HG03439 (cell line): ENCODE data around the gene AP5S1.
"Not testable (repeated sequence)": the region's sequence is repeated elsewhere in the genome, so short reads cannot be mapped to it uniquely, and the experiment has no call there.

Experiments used
- ATAC-seq: cut with Tn5 transposase; IDR thresholded peaks from one replicate; pipeline ENCODE4 v1.9.1; 2021; ENCODE audit warnings: mild to moderate bottlenecking, moderate library complexity; ENCODE audit not compliant: unreplicated experiment

Gene AP5S1

DNA sequence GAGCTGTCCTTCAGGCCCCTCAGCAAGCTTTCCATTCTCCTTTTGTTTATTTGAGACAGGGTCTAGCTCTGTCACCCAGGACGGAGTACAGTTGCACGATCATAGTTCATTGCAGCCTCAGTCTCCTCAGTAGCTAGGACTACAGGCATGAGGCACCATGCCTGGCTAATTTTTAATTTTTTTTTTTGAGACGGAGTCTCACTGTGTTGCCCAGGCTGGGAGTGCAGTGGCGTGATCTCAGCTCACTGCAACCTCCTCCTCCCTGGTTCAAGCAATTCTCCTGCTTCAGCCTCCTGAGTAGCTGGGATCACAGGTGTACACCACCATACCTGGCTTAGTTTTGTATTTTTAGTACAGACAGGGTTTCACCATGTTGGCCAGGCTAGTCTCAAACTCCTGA is 31.1 kb upstream of the AP5S1 start:
- not testable (repeated sequence) for ATAC-seq

DNA sequence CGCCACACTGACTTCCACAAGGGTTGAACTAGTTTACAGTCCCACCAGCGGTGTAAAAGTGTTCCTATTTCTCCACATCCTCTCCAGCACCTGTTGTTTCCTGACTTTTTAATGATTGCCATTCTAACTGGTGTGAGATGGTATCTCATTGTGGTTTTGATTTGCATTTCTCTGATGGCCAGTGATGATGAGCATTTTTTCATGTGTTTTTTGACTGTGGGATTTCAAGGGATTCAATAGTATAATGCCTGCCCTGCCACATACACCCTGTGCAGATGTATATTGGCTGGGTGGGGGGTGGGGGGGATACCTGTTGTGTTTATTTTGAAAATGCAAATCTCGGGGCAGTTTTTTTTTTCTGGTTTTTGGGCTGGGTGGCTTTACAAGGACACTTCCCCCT is 26.2 kb upstream of the AP5S1 start:
- not testable (repeated sequence) for ATAC-seq

DNA sequence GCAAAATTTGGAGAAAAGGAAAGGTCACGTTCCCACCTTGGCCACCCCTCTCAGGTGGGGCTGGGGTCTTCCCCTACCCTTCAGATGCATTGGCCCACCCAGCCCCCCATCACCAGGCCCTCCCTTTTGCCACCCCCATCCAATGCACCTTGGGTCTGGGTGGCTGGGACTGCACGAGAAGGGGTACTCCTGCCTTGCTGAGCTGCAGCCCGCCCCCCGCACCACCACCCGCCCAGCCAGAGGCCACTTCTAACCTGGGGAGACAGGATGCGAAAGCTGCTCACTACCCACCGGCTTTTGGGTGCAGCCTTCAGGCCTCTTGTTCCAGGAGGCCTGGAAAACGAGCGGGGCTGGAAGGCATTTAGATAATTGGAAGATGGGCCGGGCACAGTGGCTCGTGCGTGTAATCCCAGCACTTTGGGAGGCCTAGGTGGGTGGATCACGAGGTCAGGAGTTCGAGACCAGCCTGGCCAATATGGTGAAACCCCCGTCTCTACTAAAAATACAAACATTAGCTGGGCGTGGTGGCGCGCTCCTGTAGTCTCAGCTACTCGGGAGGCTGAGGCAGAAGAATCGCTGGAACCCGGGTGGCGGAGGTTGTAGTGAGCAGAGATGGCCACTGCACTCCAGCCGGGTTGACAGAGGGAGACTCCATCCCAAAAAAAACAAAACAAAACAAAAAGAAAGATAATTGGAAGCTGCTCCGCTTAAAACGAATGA is 25.5 kb upstream of the AP5S1 start:
- no peak for ATAC-seq

DNA sequence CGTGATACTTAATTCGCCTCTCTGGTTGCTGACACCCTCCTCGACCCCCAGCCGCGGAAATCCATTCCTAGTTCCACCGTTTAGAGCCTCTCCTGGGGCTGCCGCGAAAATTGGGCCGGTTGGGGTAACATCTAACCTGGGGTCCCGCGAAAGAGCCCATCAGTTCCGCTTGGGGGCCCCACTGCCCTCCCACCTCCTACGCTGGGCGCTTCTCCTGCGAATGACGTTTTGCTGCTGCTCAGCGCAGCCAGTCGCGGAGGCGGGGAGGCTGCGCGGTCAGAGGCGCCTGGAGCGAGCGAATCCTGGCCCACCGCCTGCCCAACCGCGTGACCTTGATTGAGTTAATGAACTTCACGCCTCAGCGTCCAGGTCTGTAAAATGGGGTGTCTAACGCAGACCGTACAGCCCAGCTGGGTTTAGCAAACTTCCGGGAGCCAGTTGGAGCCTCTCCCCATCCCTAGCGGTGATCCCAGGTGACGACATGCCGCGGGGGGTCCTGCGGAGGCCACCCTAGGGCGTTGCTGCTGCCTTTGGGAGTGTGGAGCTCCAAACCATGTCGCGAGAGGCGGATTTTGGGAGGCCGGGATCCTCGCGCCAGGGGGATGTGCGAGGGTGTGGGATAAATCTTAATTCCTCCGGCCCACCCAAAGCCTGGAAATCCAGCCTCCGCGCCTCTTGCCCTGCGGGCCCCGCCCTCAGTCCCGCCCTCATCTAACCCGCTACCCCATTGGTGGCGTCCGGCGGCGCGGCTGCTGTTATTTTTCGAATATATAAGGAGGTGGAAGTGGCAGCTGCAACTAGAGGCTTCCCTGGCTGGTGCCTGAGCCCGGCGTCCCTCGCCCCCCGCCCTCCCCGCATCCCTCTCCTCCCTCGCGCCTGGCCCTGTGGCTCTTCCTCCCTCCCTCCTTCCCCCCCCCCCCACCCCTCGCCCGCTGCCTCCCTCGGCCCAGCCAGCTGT is 24.6 kb upstream of the AP5S1 start, which contains the start of gene CDC25B:
CDC25B (plus strand) TSS at position 800 of the 958 bp plus-strand sequence. CDS start 222 bp downstream, outside the sequence.
- ATAC-seq, result peak; percentile 66

DNA sequence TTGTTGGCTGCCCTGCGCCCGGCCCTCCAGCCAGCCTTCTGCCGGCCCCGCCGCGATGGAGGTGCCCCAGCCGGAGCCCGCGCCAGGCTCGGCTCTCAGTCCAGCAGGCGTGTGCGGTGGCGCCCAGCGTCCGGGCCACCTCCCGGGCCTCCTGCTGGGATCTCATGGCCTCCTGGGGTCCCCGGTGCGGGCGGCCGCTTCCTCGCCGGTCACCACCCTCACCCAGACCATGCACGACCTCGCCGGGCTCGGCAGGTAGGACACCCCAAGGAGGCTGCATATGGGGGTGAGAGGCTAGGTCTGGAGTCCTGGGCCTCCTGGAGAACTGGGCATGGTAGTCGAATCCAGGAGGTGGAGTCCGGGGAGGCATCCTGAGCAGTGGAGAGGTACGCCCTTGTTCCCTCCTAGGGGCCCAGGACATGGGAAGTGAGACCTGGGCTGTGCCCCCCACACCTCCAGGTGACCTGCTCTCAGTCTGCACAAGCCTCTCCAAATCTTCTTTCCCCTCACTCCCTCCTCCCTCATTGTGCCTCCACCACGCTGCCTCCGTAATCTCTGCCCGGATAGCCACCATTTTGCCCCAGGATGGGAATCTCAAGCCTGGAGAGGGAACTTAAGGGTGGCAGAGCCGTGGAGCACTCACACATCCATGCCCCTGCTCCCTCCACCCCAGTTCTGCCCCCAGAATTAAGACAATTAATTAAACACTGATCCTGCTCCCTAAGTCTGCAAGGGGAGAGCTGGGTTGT is 23.7 kb upstream of the AP5S1 start:
- ATAC-seq, result no peak

DNA sequence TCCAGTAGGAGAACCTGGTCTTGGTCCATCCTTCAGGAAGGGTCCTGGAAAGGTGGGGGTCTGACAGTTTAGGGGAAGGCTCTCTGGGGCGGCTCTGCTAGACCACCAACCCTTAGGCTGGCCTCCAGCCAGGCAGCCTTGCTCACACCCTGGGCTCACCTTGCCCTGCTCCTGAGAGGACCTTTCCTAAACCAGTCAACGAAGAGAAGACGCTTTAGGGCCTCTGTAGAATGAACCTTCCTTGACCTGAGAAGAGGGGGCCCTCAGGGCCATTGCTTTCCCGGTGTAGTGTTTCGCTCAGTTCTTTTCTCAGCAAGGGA is 23.2 kb upstream of the AP5S1 start:
- ATAC-seq, result no peak

DNA sequence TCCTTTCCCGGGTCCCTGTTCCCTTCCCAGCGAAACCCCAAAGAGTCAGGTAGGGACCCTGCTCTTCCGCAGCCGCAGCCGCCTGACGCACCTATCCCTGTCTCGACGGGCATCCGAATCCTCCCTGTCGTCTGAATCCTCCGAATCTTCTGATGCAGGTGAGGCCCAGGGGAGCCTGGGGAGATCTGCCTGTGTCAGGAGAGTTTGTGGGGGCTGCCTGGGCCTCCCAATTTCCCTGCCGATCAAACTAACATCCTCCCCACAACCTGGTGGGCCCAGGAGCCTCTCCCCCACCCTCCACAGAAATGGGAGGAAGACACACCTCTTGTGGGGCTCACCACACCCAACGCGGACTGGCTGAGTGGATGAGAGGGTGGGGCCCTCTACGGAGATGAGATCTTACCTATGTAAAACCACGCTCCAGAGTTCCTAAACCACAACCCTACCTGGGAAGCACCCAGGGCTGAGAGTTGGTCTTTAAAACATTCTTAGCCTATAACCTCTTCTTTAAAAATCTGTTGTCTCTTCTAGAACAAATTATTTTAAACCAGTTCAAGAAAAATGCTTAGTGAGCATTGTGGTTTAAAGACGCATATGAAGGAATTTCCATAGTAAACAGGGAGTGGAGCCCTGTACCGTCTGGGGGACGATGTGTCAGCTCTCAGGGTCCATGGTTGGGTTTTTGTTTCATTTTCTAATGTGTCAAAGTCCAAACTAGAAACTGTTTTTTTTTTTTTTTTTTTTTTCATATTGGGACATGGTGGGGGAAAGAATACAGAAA is 22.6 kb upstream of the AP5S1 start:
- no peak for ATAC-seq

DNA sequence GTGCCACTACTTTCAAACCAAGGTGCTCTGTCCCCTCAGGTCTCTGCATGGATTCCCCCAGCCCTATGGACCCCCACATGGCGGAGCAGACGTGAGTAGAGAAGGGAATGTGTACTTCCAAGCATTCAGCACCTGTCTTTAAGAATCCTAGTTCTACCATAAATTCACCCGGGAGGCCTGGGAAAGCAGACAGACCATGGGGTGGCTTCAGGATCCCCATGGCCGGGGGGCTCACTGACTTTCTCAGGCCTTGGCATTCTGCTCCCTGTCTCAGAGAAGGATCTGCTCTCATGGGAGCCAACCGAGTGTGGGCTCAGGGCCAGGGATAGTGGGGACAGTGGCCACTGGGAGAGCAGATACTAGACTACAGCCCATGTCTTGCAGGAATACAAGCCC is 22.0 kb upstream of the AP5S1 start:
- ATAC-seq, result no peak

DNA sequence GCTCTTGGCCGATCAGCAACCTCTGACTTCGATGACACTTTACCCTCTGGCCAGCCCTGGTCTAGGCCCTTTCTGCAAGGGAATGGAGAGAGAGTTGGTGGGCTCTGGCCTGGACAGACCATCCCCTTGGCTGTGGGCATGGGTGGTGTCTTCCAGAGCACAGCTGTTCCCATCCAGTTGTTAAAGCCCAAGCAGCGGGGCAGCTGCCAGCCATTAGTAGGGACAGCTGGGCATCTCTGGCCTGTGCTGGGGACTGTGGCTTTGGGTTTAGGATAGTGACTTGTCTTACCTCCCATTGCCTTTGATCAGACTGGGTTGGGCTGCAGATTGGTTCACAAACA is 21.5 kb upstream of the AP5S1 start:
- no peak for ATAC-seq

DNA sequence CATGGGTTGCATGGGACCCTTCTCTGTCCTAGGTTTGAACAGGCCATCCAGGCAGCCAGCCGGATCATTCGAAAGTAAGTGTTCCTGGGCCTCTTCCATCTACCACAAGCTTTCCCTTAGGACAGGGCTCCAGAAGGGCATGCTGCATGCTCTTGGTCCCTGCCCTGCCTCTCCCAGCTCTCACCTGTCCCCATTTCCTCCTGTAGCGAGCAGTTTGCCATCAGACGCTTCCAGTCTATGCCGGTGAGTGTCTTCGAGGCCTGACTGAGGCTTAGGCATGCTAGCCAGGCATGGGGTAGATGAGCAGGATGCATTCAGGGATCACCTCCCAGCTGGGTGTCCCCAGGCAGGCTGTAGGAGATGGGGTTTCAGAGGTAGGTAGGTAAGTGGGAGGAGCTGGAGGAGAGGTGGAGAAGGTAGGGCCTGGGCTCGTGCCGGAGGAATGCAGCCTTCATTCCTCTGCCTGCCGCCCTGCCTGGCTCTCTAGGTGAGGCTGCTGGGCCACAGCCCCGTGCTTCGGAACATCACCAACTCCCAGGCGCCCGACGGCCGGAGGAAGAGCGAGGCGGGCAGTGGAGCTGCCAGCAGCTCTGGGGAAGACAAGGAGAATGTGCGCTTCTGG is 20.0 kb upstream of the AP5S1 start:
- ATAC-seq, result no peak

DNA sequence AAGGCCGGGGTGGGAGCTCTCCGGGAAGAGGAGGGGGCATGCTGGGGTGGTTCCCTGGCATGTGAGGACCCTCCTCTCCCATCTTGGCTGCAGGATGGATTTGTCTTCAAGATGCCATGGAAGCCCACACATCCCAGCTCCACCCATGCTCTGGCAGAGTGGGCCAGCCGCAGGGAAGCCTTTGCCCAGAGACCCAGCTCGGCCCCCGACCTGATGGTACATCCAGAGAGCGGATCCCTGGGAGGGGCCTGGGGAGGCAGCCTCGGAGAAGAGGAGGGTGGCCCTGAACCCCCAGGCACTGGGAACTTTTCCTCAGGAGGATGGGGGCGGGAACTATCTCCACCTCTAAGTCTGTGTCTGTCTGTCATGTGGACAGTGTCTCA is 19.5 kb upstream of the AP5S1 start:
- ATAC-seq, result no peak

DNA sequence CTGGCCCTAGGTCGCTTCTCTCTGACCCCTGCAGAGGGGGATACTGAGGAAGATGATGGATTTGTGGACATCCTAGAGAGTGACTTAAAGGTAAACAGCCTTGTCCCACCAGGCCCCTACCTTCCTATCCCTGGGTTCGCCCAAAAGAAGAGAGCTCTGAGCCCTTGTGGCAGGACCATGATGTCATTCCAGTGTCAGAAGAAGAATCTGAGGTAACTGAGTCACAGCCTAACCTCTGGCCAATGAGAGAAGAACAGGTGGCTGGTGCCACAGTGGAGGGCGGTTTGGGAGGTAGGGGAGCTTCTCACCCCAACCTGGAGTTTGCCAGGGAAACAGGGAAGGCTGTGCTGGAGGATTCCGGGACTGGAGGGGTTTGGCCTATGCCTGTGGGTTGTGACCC is 19.0 kb upstream of the AP5S1 start:
- no peak for ATAC-seq

DNA sequence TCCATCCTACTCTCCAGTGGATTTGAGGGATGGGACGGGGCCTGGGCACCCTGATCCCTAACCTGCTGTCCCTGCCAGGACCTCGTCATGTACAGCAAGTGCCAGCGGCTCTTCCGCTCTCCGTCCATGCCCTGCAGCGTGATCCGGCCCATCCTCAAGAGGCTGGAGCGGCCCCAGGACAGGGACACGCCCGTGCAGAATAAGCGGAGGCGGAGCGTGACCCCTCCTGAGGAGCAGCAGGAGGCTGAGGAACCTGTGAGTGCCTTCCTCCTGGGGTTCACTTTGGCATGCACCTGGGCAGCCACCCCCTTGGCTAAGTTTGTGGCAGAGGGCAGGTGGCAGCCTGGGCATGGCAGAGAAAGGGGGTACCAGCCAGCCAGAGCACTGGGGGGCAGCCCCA is 18.5 kb upstream of the AP5S1 start:
- ATAC-seq, result no peak

DNA sequence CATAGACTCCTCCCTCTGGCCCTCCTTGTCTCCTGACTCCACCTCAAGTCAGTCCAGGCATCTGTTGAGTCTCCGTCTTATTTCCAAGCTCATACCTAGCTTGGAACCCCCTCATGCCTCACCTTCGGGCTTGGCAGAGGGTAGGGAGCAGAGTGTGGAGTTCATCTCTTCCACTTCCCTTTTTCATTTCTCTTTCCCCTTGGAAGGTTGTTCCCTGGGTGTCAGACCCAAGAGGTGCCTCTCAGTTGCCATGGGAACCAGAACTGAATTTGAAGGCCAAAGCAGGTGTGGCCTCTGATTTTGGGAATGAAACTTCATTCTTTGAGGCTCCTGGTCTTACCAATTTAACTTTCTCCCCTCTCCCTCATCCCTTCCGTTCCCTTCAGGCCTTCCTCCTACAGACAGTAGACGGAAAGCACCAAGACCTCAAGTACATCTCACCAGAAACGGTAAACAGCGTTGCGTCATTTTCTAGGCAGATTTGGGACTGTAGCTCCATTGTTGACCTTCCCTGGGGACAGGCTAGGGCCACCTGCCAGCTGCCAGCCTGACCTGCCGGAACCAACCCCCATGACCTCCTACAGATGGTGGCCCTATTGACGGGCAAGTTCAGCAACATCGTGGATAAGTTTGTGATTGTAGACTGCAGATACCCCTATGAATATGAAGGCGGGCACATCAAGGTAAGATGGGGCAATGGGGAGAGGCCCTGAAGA is 17.7 kb upstream of the AP5S1 start:
- no peak for ATAC-seq

DNA sequence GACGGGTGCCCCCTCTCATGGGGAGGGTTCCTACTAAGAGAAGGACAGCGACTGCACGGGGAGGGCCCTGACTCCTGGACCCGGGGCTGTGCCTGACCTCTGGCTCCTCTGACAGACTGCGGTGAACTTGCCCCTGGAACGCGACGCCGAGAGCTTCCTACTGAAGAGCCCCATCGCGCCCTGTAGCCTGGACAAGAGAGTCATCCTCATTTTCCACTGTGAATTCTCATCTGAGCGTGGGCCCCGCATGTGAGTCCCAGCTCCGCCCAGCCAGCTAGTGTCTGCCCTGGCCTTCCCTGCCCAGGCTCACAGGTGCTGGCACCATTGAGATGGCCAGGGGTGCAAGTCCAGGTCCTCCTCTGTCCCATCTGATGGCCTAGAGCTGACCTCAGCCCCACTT is 17.1 kb upstream of the AP5S1 start:
- ATAC-seq, result no peak

DNA sequence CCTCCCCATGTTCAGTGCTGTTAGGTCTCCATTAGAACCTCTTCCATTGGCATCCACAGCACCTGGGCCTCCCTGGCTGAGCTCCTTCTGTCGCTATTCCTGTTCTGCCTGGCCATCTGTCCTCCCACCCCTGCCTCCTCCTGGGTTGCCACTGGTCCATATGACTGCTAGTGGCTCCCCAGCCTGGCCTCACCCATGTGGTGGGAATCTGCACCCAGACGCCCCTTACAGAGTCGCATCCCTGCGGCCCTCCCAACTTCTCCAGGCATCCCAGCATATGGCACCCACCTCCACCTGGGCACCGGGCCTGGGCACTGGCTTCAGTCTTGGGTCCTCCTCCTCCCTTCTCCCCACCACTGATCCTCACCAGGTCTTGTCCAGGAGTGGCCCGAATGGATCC is 16.5 kb upstream of the AP5S1 start:
- no peak for ATAC-seq

DNA sequence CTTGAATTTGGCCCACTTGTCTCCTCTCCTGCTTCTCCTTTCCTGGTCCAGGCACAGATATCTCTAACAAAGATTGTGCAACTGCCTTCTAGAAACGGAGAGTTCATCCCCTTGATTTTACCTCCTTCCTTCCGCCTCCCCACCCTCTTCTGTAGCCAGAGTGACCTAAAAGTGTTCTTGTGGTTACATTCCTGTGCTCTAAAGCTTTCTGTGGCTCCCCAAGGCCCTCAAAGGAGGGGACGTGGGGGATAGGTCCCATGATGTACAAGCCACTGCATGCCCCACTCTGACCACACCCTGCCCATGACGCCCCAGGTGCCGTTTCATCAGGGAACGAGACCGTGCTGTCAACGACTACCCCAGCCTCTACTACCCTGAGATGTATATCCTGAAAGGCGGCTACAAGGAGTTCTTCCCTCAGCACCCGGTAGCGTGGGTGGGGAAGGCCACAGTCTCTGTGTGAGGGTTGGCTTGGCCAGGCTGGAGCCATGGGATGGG is 16.0 kb upstream of the AP5S1 start:
- ATAC-seq, result no peak

DNA sequence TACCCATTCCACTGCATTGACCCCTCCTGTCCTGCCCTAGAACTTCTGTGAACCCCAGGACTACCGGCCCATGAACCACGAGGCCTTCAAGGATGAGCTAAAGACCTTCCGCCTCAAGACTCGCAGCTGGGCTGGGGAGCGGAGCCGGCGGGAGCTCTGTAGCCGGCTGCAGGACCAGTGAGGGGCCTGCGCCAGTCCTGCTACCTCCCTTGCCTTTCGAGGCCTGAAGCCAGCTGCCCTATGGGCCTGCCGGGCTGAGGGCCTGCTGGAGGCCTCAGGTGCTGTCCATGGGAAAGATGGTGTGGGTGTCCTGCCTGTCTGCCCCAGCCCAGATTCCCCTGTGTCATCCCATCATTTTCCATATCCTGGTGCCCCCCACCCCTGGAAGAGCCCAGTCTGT is 15.6 kb upstream of the AP5S1 start:
- no peak for ATAC-seq

DNA sequence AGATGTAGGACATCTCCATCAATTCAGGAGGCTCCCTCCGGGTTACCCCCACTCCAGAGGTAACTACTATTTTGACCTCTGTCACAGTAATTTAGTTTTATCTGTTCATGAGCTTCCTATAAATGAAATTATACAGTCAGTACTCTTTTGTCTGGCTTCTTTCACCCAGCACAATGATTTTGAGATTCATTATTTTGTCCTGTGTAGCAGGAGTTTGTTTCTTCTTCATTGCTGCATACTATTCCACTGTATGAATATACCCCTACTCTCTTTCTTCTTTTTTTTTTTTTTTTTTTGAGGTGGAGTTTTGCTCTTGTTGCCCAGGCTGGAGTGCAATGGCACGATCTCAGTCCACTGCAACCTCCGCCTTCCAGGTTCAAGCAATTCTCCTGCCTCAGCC is 11.8 kb upstream of the AP5S1 start:
- ATAC-seq, result no peak
